ENCODE data around the gene DHCR24. TPM values are rescaled to one million over a fixed set of nuclear protein-coding genes. Genes with fewer than 3 reads are reported as not detected.

Gene DHCR24
- total RNA-seq, 1 experiment from 2014 or later: 305 TPM

DNA sequence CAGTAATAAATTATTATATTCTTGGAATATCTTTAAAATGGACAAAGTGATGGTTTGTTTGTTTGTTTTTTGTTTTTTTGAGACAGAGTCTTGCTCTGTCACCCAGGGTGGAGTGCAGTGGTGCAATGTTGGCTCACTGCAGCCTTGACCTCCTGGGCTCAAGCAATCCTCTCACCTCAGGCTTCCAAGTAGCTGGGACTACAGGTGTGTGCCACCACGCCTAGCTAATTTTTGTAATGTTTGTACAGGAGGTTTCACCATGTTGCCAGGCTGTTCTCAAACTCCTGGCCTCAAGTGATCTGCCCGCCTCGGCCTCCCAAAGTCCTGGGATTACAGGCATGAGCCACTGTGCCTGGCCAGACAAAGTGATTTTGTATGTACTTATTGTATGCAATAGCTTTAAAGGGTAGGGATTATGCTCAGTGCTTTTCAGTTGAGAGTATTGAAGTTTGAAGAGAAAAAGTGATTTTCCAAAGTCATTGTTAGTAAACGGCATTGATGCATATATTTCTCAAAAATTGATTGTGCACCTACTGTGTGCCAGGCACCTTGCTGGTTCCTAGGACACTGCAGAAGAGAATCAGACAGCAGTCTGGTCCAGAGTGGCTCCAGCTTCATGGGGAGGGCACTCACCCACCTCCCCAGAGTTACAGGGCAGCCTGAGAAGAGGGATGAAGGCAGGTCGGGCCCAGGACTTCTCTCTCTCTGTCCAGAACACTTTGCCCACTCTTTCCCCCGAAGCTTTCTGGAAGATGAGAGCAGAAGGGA is 51.7 kb downstream of the DHCR24 start:
- in situ Hi-C loops (cut with HindIII; ENCODE audit: low pct_unique_long_range_greater_than_20kb, low sequenced_read_pairs): no loop called here
- no peak for DNase-seq (ENCODE audit: low read depth)

DNA sequence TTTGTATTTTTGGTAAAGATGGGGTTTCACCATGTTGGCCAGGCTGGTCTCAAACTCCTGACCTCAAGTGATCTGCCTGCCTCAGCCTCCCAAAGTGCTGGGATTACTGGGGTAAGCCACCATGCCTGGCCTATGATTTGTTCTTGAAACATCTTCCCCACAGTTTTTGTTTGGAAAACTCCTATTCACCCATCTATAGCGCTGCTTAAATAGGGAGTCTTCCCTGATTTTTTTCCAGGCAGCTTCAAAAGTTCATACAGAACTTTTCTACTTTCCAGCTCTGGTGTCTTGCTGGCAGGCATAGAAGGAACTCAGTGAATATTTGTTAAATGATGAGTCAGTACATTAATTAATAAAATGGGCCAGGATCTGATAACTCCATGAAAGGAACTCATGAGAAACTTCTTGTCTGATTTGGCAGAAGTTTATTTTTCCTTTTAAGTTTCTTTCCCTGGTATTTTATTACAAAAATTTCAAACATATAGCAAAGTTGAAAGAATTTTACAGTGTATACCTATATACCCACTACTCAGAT is 52.9 kb downstream of the DHCR24 start:
- no peak for DNase-seq (ENCODE audit: low read depth)
- in situ Hi-C loops (cut with HindIII; ENCODE audit: low pct_unique_long_range_greater_than_20kb, low sequenced_read_pairs): no loop called here

DNA sequence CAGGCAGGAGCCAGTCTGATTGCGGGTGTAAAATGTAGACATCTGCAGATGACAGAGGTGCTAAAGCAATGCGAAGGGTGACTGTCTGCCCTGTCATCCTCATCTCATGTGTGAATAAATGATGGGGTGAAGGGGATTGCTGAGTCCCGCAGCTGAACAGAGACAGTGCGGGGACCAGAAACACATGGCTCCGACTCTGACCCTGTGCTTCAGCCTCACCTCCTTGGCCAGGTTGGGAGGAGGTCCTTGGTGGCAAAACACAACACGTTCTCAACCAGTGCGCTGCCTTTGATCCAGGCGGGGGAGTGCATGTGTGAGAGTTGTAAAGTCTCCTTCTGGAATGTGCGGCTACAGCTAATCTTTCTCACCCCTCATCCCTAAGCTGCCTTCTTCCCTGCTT is 53.9 kb downstream of the DHCR24 start:
- in situ Hi-C loops (cut with HindIII; ENCODE audit: low pct_unique_long_range_greater_than_20kb, low sequenced_read_pairs): no loop called here
- no peak for DNase-seq (ENCODE audit: low read depth)

DNA sequence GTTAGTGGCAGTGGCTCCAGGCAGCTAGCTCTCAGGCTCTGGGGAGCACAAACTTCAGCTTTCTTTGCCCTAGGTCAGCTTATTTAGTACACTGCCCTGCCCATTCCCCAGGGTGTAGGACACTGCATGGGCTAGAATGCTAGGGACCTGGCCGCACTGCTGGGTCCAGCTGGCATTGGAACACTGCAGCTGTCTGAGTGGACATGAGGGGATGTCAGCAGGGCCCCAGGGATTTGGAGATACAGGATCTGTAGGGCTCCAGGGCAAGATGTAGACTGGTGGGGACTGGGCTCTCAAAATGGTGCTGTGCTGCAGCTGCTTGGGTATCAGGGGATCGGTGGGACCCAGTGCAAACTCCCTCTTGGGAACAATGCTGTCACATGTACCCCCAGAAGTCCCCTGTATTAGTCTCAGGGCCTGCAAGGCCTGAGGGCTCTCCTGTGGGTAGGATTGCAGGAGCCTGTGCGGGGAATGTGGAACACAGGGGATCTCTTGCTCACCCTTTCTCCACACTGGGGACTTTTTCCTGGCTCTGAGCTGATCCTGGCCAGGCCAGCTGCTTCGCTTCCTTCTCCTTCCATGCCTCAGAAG is 60.7 kb downstream of the DHCR24 start:
- no peak for DNase-seq (ENCODE audit: low read depth)
- in situ Hi-C loops (cut with HindIII; ENCODE audit: low pct_unique_long_range_greater_than_20kb, low sequenced_read_pairs): no loop called here

- DNase-seq (ENCODE audit: low read depth): no peak
- in situ Hi-C loops (cut with HindIII; ENCODE audit: low pct_unique_long_range_greater_than_20kb, low sequenced_read_pairs): no loop called here
Observed at GRCh38 chr1:54825696-54826095, 61.3 kb downstream of the DHCR24 start.

DNA sequence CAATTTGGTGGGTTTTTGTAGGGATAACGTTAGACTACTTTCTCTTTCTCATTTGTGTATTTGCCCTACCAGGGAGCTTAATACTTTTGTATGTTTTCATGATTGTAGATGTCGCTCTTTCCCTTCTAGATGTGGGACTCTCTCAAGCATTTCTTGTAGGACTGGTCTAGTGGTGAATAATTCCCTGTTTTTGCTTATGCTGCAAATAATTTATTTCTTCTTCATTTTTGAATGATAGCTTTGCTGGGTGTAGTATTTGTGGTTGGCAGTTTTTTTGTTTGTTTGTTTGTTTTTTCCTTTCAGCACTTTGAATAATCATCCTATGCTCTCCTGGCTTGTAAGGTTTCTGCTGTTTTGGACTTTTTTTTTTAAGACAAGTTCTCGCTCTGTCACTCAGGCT is 63.3 kb downstream of the DHCR24 start:
- DNase-seq (ENCODE audit: low read depth): no peak
- in situ Hi-C loops (cut with HindIII; ENCODE audit: low pct_unique_long_range_greater_than_20kb, low sequenced_read_pairs): no loop called here

GRCh38 chr1:54819733-54820132 is 67.3 kb downstream of the DHCR24 start:
- in situ Hi-C loops (cut with HindIII; ENCODE audit: low pct_unique_long_range_greater_than_20kb, low sequenced_read_pairs): no loop called here
- DNase-seq (ENCODE audit: low read depth): no peak

DNA sequence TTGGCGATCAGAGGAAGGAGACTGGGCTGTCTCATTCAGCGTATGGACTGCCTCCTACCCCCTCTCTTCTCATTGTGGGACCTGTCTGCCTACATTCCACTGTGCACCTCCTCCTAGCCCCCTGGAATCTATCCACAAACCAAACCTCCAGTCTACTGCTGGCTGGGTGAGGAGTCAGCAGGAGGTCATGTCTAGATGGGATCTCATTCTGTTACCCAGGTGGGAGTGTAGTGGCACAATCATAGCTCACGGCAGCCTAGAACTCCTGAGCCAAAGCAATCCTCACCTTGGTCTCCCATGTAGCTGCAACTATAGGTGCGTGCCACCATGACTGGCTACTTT is 67.8 kb downstream of the DHCR24 start:
- in situ Hi-C loops (cut with HindIII; ENCODE audit: low pct_unique_long_range_greater_than_20kb, low sequenced_read_pairs): no loop called here
- no peak for DNase-seq (ENCODE audit: low read depth)

- DNase-seq (ENCODE audit: low read depth): no peak
- in situ Hi-C loops (cut with HindIII; ENCODE audit: low pct_unique_long_range_greater_than_20kb, low sequenced_read_pairs): no loop called here
Observed at GRCh38 chr1:54818461-54819194, 68.4 kb downstream of the DHCR24 start.

- no peak for DNase-seq (ENCODE audit: low read depth)
- in situ Hi-C loops (cut with HindIII; ENCODE audit: low pct_unique_long_range_greater_than_20kb, low sequenced_read_pairs): no loop called here
Observed at GRCh38 chr1:54816951-54817350, 70.0 kb downstream of the DHCR24 start.

DNA sequence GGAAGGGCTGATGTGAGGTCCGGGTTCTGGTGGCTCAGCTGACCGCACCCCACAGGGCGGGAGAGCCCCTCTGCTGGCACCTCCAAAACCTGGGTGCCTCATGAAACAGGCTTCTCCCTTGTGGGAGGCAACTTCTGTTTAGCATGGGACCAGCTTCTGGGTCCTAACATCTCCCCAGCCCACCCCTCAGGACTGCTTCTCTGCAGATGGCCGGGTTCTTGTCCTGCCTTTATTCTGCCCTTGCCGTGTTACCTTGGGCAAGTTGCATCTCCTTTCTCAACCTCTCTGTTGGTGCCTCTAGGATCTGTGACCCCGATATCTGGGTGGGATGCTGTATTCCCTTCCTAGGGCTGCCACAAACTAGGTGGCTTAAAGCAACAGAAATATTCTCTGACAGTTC is 70.9 kb downstream of the DHCR24 start:
- no peak for DNase-seq (ENCODE audit: low read depth)
- in situ Hi-C loops (cut with HindIII; ENCODE audit: low pct_unique_long_range_greater_than_20kb, low sequenced_read_pairs): no loop called here

DNA sequence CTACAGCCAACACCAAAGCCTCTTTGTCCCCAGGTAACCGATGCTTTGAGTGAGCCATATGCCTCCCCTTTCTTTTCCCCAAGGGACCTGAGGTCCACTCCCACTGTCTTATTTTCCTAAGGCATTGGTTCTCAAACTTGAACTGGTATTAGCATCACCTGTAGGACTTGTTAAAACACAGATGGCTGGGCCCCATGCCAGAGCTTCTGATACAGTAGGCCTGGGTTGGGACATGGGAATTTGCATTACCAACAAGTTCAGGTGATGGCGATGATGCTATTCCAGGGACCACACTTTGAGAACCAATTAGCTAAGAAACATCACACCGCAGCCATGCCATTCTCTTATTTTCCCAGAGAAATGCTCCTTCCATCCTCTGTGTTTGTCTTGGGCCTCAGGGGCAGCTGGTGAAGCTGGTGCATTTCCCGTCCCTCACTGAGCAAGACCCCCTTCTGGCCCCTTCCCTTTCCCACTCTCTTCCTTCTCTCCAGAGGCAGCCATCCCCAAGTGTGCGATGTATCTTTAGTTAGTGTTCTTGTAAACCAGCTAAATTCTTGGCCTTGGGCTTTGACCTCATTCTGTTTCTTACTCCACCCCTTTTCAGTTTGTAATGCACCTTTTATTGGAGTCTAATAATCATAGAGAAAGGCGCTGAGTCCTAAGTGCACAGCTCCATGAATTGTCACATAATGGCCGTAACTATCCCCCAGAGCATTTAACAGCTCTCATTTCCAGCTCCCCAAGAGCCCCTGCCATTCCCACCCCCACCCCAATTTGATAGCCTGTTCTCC is 71.7 kb downstream of the DHCR24 start:
- DNase-seq (ENCODE audit: low read depth): no peak
- in situ Hi-C loops (cut with HindIII; ENCODE audit: low pct_unique_long_range_greater_than_20kb, low sequenced_read_pairs): no loop called here

DNA sequence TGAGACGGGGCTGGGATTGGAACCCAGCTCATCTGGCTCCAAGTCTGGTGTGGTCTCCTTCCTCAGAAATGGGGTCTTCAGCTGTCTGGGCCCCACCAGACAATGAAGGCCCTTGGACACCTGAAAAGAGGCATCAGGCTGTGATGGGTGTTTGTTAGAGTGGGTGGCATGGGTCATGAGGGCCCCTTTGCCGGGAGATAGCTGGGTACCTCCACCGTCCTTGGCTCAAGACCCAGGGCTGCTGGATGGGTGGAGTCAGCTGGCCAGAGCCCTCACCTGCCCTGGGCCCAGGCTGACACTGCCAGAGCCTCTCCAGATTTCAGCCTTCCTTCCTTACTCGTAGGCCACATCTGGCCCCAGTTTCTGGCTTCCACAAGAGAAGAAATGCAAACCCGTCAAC is 72.4 kb downstream of the DHCR24 start:
- in situ Hi-C loops (cut with HindIII; ENCODE audit: low pct_unique_long_range_greater_than_20kb, low sequenced_read_pairs): no loop called here
- DNase-seq (ENCODE audit: low read depth): no peak

DNA sequence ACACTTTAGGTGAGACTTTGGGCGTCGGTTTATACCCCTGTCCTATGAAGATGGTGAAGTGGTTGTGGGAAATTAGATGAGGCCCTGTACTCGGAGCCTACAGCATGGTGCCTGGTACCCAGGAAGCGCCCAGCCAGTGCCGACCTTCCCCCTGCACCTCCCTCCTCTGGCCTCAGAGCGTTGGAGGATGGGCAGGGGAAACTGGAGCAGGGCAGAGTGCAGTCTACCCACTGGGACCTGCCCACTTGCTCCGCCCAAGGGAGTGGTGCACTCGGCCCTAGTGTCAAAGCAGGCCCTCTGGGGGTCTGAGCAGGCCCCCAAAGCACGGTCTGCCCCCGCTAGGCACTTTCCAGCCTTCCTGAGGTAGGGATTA is 72.9 kb downstream of the DHCR24 start:
- in situ Hi-C loops (cut with HindIII; ENCODE audit: low pct_unique_long_range_greater_than_20kb, low sequenced_read_pairs): no loop called here
- no peak for DNase-seq (ENCODE audit: low read depth)

- DNase-seq (ENCODE audit: low read depth): no peak
- in situ Hi-C loops (cut with HindIII; ENCODE audit: low pct_unique_long_range_greater_than_20kb, low sequenced_read_pairs): no loop called here
Observed at GRCh38 chr1:54813485-54814125, 73.4 kb downstream of the DHCR24 start.

DNA sequence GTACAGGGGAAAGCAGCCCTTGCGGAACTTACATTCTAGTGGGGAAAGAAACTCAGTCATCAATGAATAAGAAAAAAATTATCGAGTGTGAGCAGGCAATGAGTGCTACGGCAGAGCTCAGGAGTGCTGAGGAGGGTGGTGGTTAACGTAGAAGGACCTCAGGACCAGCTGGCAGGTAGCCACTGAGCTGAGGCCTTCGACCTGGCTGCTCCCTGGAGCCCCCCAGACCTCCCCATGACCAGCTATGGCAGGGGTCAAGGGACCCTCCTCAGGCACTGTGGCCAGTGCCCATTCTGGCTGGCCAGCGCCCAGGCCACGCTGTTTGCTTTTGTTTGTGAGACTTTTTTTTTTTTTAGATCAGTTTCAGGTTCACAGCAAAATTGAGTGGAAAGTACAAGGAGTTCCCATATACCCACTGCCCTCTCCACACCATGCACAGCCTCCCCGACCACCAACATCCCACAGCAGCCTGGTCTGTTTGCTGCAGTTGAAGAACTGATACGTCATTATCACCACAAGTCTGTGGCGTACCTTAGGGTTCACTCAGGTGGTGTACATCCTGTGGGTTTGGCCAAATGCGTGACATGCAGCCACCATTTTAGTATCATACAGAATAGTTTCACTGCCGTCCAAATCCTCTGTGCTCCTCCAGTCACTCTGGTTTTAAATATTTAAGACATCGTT is 74.1 kb downstream of the DHCR24 start:
- no peak for DNase-seq (ENCODE audit: low read depth)
- in situ Hi-C loops (cut with HindIII; ENCODE audit: low pct_unique_long_range_greater_than_20kb, low sequenced_read_pairs): no loop called here

- no peak for DNase-seq (ENCODE audit: low read depth)
- in situ Hi-C loops (cut with HindIII; ENCODE audit: low pct_unique_long_range_greater_than_20kb, low sequenced_read_pairs): no loop called here
Observed at GRCh38 chr1:54811739-54812655, 75.0 kb downstream of the DHCR24 start.

All from Caki2 (cell line).